ENCODE data around the gene JAZF1. TPM values are rescaled to one million over a fixed set of nuclear protein-coding genes. Genes with fewer than 3 reads are reported as not detected.

The JAZF1 gene
- total and polyA plus RNA-seq, 2 of the 8 experiments (the other 6 are each of a cell fraction or from before 2014, with no cell fraction given): 2.6 to 21.8 TPM

- TF ChIP-seq CHD7 (IDR thresholded peaks at IDR 0.05; ENCODE audit: insufficient replicate concordance, low read length) (no peak), TAF1 (IDR thresholded peaks at IDR 0.05; ENCODE audit: low read depth, low read length) (no peak), HDAC2 (IDR thresholded peaks at IDR 0.05; ENCODE audit: borderline replicate concordance in 1 of 2, low read depth in 2 of 2, low read length in 2 of 2) (no peak)
These were observed 308.0 kb downstream of the JAZF1 start (continued) for GRCh38 chr7:27872356-27873275.

Measured in H1 (cell line).